GM12878 (cell line): ENCODE data around the gene RGL1.

ENCODE experiments used
- CTCF ChIP-seq, 3 experiments: IDR thresholded peaks in 2 of 3; conservative IDR thresholded peaks in 1 of 3; 2 replicates each; pipeline ENCODE4 v1.5.1; 2011; ENCODE audit warnings: low read depth in 3 of 3, low read length in 3 of 3, mild to moderate bottlenecking in 3 of 3, control low read depth in 2 of 3, moderate library complexity in 2 of 3, inconsistent platforms in 1 of 3, mixed read lengths in 1 of 3; ENCODE audit not compliant: control insufficient read depth in 2 of 3, insufficient read depth in 1 of 3; ENCODE audit errors: extremely low read depth in 1 of 3
- DPF2 ChIP-seq: fragments of 450-650 bp; IDR thresholded peaks from 2 replicates; pipeline ENCODE4 v1.6.1; 2017; ENCODE audit warnings: mild to moderate bottlenecking
- EZH2 ChIP-seq: IDR thresholded peaks from 2 replicates; pipeline ENCODE4 v1.6.1; 2012; ENCODE audit warnings: low read depth, mild to moderate bottlenecking, control low read depth, inconsistent platforms, low read length, borderline replicate concordance; ENCODE audit not compliant: control insufficient read depth
- FOS ChIP-seq: IDR thresholded peaks from 3 replicates; pipeline ENCODE4 v1.6.1; 2011; ENCODE audit warnings: borderline replicate concordance; ENCODE audit not compliant: insufficient read length; ENCODE audit errors: extremely low read depth
- MYC ChIP-seq: IDR thresholded peaks from 2 replicates; pipeline ENCODE4 v1.6.1; 2011; ENCODE audit warnings: mild to moderate bottlenecking, low read length, moderate library complexity, inconsistent platforms; ENCODE audit not compliant: insufficient read depth, insufficient replicate concordance, insufficient read length, severe bottlenecking
- RAD51 ChIP-seq: fragments of 450-650 bp; IDR thresholded peaks from 2 replicates; pipeline ENCODE4 v1.6.1; 2016; ENCODE audit warnings: moderate library complexity, mild to moderate bottlenecking, inconsistent platforms
- SIN3A ChIP-seq: IDR thresholded peaks from 2 replicates; pipeline ENCODE4 v1.6.1; 2012; ENCODE audit warnings: low read depth, low read length, improper control_type of control experiment

- TF ChIP-seq EZH2 (no peak), CTCF (IDR thresholded peaks at IDR 0.05 in 2 of 3, conservative IDR thresholded peaks at IDR 0.05 in 1 of 3; ENCODE audit: control insufficient read depth in 2 of 3, extremely low read depth in 1 of 3, insufficient read depth in 1 of 3, low read depth in 3 of 3, low read length in 3 of 3) (no peak), RAD51 (peak; percentile 65), FOS (no peak), DPF2 (no peak), SIN3A (no peak), MYC (no peak)
Observed at GRCh38 chr1:183896466-183897048, 91.6 kb downstream of the RGL1 start.
